Choroid plexus epithelial cell (primary cell): Measurements from ENCODE around the gene TMCC2.
"Not testable (repeated sequence)": the region's sequence is repeated elsewhere in the genome, so short reads cannot be mapped to it uniquely, and the experiment has no call there.

ENCODE experiments used
- DNase-seq: peaks from one replicate; pipeline ENCODE4 v3.0.0-alpha.2; 2010; ENCODE audit warnings: low read depth
- H3K4me3 ChIP-seq: 2 replicates; pipeline ENCODE4 v1.5.1; 2011; ENCODE audit warnings: low read depth, mild to moderate bottlenecking, control low read depth, low read length, moderate library complexity
- TF ChIP-seq, protein P1 (sequence below): conservative IDR thresholded peaks from 2 replicates; pipeline ENCODE4 v1.5.1; 2011; ENCODE audit warnings: low read depth, mild to moderate bottlenecking, control low read depth, inconsistent platforms, low read length, moderate library complexity

The TMCC2 gene

DNA sequence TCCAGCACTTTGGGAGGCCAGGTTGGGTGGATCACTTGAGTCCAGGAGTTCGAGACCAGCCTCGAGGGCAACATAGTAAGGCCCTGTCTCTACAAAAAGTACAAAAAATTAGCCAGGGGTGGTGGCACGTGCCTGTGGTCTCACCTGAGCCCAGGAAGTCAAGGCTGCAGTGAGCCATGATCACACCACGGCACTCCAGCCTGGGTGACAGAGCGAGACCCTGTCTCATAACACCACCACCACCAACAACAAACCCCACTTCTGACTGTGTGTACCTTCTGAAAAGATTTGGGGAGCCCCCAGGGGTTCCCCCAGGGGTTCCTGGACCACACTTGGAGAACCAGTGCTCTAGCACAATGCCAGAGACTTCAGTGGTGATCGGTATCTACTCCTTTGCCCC is 63.9 kb downstream of the TMCC2 start:
- H3K4me3 ChIP-seq, result no peak overlapping the region
- TF ChIP-seq, protein P1, sequence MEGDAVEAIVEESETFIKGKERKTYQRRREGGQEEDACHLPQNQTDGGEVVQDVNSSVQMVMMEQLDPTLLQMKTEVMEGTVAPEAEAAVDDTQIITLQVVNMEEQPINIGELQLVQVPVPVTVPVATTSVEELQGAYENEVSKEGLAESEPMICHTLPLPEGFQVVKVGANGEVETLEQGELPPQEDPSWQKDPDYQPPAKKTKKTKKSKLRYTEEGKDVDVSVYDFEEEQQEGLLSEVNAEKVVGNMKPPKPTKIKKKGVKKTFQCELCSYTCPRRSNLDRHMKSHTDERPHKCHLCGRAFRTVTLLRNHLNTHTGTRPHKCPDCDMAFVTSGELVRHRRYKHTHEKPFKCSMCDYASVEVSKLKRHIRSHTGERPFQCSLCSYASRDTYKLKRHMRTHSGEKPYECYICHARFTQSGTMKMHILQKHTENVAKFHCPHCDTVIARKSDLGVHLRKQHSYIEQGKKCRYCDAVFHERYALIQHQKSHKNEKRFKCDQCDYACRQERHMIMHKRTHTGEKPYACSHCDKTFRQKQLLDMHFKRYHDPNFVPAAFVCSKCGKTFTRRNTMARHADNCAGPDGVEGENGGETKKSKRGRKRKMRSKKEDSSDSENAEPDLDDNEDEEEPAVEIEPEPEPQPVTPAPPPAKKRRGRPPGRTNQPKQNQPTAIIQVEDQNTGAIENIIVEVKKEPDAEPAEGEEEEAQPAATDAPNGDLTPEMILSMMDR, result no peak
- no peak for DNase-seq

DNA sequence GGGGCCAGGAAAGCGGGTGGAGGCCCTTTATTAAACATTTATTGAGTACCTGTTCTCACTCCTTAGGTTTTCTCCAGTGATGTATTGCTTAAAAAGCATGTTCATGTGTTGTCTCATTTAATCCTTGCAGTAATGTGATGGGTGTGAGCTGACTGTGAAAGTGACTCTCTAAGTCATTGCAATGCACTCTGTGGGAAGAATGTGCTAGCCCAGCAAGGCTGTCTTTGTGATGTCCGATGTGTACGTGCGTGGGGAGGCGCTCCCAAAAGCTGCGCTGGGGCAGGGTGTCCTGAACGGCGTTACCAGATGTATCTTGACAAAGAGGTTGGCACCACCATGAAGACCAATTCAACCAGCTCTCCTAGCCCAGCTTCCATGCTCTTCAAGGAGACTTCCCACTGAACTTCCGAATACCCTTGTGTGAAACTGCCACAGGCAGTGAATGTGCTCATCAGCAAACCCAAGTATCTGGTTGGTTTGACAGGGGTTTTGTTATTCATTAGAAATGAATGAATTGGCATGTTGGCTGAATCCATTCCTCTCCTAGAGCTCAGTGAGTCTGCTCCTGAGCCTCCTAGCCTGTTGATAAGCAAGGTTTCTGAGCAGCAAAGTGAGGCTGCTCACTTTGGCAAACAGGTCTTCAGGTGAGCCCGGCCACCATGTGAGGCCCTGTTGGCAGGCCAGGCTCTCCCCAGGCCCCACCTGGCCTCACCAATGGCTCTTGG is 65.8 kb downstream of the TMCC2 start:
- no peak for DNase-seq
- H3K4me3 ChIP-seq, result no peak overlapping the region
- TF ChIP-seq, protein P1, result no peak

DNA sequence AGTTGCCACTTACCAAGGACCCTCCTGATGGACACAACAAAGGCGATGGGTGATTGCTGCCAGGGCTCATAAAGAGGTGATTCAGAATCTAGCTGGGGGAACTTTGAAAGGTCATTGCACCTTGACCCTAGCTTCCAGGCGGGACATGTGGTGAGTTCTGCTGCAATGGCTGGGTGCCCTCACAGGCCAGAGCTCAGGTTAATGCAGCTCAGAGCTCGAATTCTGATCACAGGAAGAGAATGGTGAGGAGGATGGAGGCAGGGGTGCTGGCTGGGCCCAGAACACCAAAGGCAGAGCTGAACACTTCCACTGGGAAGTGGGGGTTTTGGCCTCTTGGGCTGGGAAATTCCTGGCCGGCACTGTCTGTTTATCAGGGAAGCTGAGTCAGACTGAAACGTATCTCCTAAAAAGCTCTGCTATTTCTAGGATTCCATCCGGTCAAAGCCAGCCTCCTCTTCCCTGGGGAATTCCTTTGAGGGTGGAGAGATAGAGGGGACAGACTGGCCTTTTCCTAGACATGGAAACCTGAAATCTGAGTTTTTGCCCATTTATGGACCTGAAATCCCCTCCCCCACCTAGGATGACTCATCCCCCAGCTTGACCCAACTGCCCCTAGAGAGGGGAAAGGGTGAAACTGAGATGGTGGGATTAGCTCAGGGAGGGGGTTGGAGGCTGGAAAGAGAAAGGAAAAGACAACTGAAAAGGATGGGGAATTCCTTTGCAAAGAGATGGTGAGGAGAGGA is 66.6 kb downstream of the TMCC2 start:
- TF ChIP-seq, protein P1, result no peak
- DNase-seq, result peak; percentile 68
- H3K4me3 ChIP-seq, result no peak overlapping the region

DNA sequence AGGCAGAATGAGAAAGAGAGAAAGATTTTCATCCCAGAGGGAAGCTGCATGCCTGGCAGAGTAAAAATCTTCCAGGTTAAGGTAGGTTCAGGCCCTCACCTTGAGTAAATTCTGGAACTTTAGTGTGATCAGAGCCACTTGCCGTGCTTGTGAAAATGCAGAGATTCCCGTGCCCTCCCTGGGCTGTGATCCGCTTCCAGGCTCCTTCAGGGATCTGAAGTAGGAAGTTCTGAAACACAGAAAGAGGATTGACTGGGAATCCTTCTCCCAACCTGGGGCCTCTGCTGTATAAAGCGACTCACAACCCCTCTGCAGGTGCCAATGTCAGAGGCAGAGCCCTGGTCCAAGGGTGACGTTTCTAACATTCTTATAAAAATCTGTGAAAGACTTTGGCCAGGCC is 67.2 kb downstream of the TMCC2 start:
- no peak for DNase-seq
- no peak overlapping the region for H3K4me3 ChIP-seq

DNA sequence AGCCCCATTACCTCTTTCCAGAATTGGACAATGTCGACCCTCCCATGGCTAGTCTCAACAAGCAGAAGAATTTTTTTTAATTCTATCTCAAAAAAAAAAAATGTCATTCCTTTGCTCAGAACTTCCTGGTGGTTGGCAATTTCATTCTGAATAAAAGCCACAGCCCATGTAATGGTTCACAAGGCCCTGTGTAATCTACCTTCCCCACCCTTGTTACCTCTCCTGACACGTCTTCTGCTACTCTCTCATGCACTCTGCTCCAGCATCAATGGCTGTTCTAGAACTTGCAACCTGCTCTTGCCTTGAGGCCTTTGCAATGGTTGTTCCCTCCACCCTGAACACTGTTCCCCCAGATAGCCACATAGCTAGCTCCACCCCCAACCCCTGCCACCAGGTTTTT is 68.4 kb downstream of the TMCC2 start:
- no peak overlapping the region for H3K4me3 ChIP-seq
- TF ChIP-seq, protein P1, result no peak
- no peak for DNase-seq

More for the DNA sequence above, 67.2 kb downstream of the TMCC2 start:
- TF ChIP-seq, protein P1, result no peak

DNA sequence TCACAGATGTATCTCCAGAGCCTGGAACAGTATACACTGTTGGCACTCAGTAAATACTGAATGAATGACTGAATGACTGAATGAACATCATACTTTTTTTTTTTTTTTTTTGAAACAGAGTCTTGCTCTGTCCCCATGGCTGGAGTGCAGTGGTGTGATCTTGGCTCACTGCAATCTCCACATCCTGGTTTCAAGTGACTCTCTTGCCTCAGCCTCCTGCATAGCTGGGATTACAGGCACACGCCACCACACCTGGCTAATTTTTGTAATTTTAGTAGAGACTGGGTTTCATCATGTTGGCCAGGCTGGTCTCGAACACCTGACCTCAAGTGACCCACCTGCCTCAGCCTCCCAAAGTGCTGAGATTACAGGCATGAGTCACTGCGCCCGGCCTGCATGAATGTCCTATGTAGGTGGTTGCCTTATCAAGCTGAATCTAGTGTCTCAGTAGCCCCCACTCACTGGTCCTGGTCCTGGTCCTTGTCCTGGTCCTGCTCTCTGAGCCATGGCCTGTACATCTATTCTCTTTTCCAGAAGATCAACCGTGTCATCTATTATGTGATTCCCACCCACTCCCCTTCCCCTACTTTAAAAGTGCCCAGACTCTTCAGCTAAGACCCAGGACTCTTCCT is 69.9 kb downstream of the TMCC2 start:
- not testable (repeated sequence) for H3K4me3 ChIP-seq, DNase-seq

DNA sequence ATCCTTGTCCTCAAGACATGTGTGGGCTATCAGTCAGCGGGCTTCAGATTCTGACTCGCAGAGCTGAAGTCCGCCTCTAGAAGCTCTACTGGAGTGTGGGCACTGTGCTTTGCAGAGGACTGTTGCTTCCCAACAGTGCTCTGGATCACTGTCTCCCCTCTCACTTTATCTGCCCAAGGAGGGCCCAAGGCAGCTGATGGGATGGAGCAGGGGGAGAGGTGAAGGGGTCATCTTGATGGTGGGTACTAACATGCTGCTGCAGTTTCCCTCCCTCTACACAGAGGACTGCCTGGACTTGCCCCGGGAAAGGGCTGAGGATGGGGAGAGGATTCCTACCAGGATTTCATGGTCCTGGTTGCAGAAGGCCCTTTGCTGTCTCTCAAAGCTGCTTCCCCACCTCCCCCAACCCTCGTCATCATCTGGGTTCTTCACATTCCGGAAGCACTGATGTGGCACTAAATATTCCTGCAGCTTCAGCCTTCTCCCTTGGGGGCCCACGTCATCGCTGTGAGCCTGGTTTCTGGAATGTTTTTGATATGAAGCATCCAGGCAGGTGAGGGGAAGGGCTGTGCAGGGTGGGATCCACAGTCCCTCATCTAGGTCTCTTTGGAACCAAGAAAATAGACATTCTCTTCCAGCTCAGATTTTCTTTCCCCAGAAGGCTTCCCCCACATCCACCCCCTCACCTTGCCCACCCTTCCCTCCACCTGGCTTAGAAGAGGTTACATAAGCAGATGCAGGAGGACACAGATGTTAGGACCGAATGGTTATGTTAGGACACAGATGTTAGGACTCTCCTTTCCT is 70.6 kb downstream of the TMCC2 start:
- DNase-seq, result peak; percentile 95
- no peak overlapping the region for H3K4me3 ChIP-seq
- TF ChIP-seq, protein P1, result no peak
